Esophagus squamous epithelium (tissue), 5 donors: ENCODE results near the gene SLC34A1. TPM values are rescaled to one million over a fixed set of nuclear protein-coding genes. Genes with fewer than 3 reads are reported as not detected.

Experiments used
- DNase-seq: peaks from one replicate; lab custom pipeline; 2025; lab: John Stamatoyannopoulos, UW
- H3K27ac ChIP-seq, 4 donors: fragments of 200-600 bp; sonication (generic); one replicate each; pipeline ENCODE4 v1.5.1; 2016 to 2019; ENCODE audit warnings: mild to moderate bottlenecking in 1 of 4
- H3K27me3 ChIP-seq, 4 donors: fragments of 200-600 bp; sonication (generic); 1 replicate in 3 of 4; 2 replicates in 1 of 4; pipeline versions ENCODE4 v1.5.1 to v1.6.0; 2017 to 2021; ENCODE audit warnings: antibody characterized with exemption in 1 of 4
- H3K36me3 ChIP-seq, 3 donors: fragments of 200-600 bp; sonication (generic); one replicate each; pipeline ENCODE4 v1.5.1; 2016 to 2019
- H3K4me1 ChIP-seq, 3 donors: fragments of 200-600 bp; sonication (generic); one replicate each; pipeline ENCODE4 v1.5.1; 2017 to 2019
- H3K4me3 ChIP-seq, 4 donors: fragments of 200-600 bp; sonication (generic); 1 replicate in 3 of 4; 2 replicates in 1 of 4; pipeline ENCODE4 v1.5.1; 2016 to 2019; ENCODE audit warnings: mild to moderate bottlenecking in 2 of 4, moderate library complexity in 1 of 4
- H3K9me3 ChIP-seq, 3 donors: fragments of 200-600 bp; sonication (generic); one replicate each; pipeline ENCODE4 v1.5.1; 2016 to 2019
- CTCF ChIP-seq, 6 experiments: fragments of 450-650 bp in 4 of 6; fragments of 200-600 bp in 2 of 6; sonication (generic) in 2 of 6; IDR thresholded peaks; one replicate each; pipeline ENCODE4 v1.5.1; 2016 to 2019; ENCODE audit warnings: antibody characterized with exemption in 6 of 6, mild to moderate bottlenecking in 4 of 6, moderate library complexity in 4 of 6
- POLR2A ChIP-seq, 4 donors: fragments of 450-650 bp; IDR thresholded peaks; one replicate each; pipeline ENCODE4 v1.6.1; 2017; ENCODE audit warnings: antibody characterized with exemption in 4 of 4, mild to moderate bottlenecking in 4 of 4, moderate library complexity in 3 of 4
- WGBS, 2 donors: methylation state at CpG; one replicate each; pipeline ENCODE4 v1.1.5; 2018; 5-methylcytosine and 5-hydroxymethylcytosine counted together
- intact Hi-C: fragments of 100-400 bp; cut with DNase I; formaldehyde crosslinking; loops from one replicate; pipeline ENCODE4 v1.15.0; 2022
- total RNA-seq, 4 donors: library from RNA; depleted of rRNA; stranded (reverse); fragments of >200 nt; gene quantifications; one replicate each; pipeline ENCODE4 v1.1.0, GENCODE V29; 2016
- donor health status: DM: yes; HTN: yes; CAD: no.

SLC34A1 gene
- total RNA-seq, 4 donors from 2014 or later, result 0.15 to 0.47 (median 0.25) TPM

GRCh38 chr5:177392765-177393164 lies 8.5 kb downstream of the SLC34A1 start:
- WGBS, 2 donors, result 70 to 75% methylated on average over 2 to 5 of the region's 5 CpGs
- Histone ChIP-seq H3K9me3 (no peaks in the 10 kb centered on the region), H3K27me3 (peaks cover 0 to 26% (median 0%) of the 10 kb centered on the region in 4 donors), H3K4me3 (no peak overlapping the region), H3K4me1 (peaks cover 30 to 35% (median 31%) of the 10 kb centered on the region in 3 donors), H3K27ac (no peak overlapping the region), H3K36me3 (no peaks in the 10 kb centered on the region)
- intact Hi-C loops, result loop anchor here (5.0 to 10.0 kb wide), 2 partner anchors 78 to 110 kb away; partner anchors contain the start of gene MXD3
- no peak for DNase-seq
- TF ChIP-seq CTCF (IDR thresholded peaks at IDR 0.05), result no peak
- TF ChIP-seq POLR2A (IDR thresholded peaks at IDR 0.05), result no peak

- Histone ChIP-seq H3K36me3 (no peaks in the 10 kb centered on the region), H3K27ac (no peak overlapping the region), H3K27me3 (peaks cover 0 to 26% (median 0%) of the 10 kb centered on the region in 4 donors), H3K4me1 (peaks cover 24 to 30% (median 26%) of the 10 kb centered on the region in 3 donors), H3K4me3 (no peak overlapping the region), H3K9me3 (no peaks in the 10 kb centered on the region)
- no peak for TF ChIP-seq CTCF (IDR thresholded peaks at IDR 0.05)
- WGBS, 2 donors, result 62 to 82% methylated on average over 1 of the region's 1 CpG
- intact Hi-C loops, result loop anchor here (5.0 to 10.0 kb wide), 2 partner anchors 78 to 109 kb away; partner anchors contain the start of gene MXD3
- no peak for DNase-seq
These were observed 9.1 kb downstream of the SLC34A1 start for GRCh38 chr5:177393206-177393765.

- Histone ChIP-seq H3K36me3 (no peaks in the 10 kb centered on the region), H3K4me1 (peaks cover 18 to 23% (median 20%) of the 10 kb centered on the region in 3 donors), H3K27ac (no peak overlapping the region), H3K9me3 (no peaks in the 10 kb centered on the region), H3K27me3 (peaks cover 0 to 32% (median 0%) of the 10 kb centered on the region in 4 donors), H3K4me3 (no peak overlapping the region)
- intact Hi-C loops, result loop anchor here (5.0 to 10.0 kb wide), 2 partner anchors 79 to 108 kb away; partner anchors contain the start of gene MXD3
- TF ChIP-seq CTCF (IDR thresholded peaks at IDR 0.05), result no peak
- 56 to 100% methylated on average over 3 to 4 of the region's 5 CpGs for whole genome bisulfite sequencing, 2 donors
- DNase-seq, result no peak
These were observed 9.8 kb downstream of the SLC34A1 start for GRCh38 chr5:177393990-177394389.

GRCh38 chr5:177396078-177396477 lies 11.8 kb downstream of the SLC34A1 start:
- Histone ChIP-seq H3K27me3 (peaks cover 0 to 53% (median 7%) of the 10 kb centered on the region in 4 donors), H3K4me1 (peaks cover 0 to 14% (median 0%) of the 10 kb centered on the region in 3 donors), H3K27ac (no peak overlapping the region), H3K4me3 (no peak overlapping the region), H3K36me3 (no peaks in the 10 kb centered on the region), H3K9me3 (no peaks in the 10 kb centered on the region)
- TF ChIP-seq POLR2A (IDR thresholded peaks at IDR 0.05), result no peak
- no peak for TF ChIP-seq CTCF (IDR thresholded peaks at IDR 0.05)
- intact Hi-C loops, result loop anchor here (10.0 kb wide), 1 partner anchor 81 kb away; the partner anchor contains the start of gene MXD3
- DNase-seq, result no peak
- 48% methylated on average over 8 of the region's 8 CpGs; no CpG with 5 or more reads in 1 of the 2 donors for WGBS, 2 donors

GRCh38 chr5:177396807-177397206 lies 12.6 kb downstream of the SLC34A1 start:
- DNase-seq, result no peak
- Histone ChIP-seq H3K4me3 (no peak overlapping the region), H3K36me3 (no peaks in the 10 kb centered on the region), H3K27me3 (peaks cover 0 to 60% (median 7%) of the 10 kb centered on the region in 4 donors), H3K9me3 (no peaks in the 10 kb centered on the region), H3K27ac (no peak overlapping the region), H3K4me1 (peaks cover 0 to 13% (median under 1%) of the 10 kb centered on the region in 3 donors)
- whole genome bisulfite sequencing, 2 donors, result 95% methylated on average over 3 of the region's 10 CpGs; no CpG with 5 or more reads in 1 of the 2 donors
- intact Hi-C loops, result loop anchor here (10.0 kb wide), 1 partner anchor 82 kb away; the partner anchor contains the start of gene MXD3
- no peak for TF ChIP-seq CTCF (IDR thresholded peaks at IDR 0.05)
- no peak for TF ChIP-seq POLR2A (IDR thresholded peaks at IDR 0.05)
